Adrenal gland (tissue), 12 donors: ENCODE data around the gene ABCB6. TPM values are rescaled to one million over a fixed set of nuclear protein-coding genes. Genes with fewer than 3 reads are reported as not detected.
A peak's percentile ranks its signal among the peaks of the same experiment; 100 is the strongest.

Experiments used
- DNase-seq, 7 donors: peaks; one replicate each; pipeline ENCODE4 v3.0.0-alpha.2; 2019 to 2020
- H3K27ac ChIP-seq, 5 donors: fragments of 200-600 bp; sonication (generic) in 4 of 5; 1 replicate in 3 of 5; 2 replicates in 2 of 5; pipeline versions ENCODE4 v1.5.1 to v1.8.0; 2016 to 2020; ENCODE audit warnings: mild to moderate bottlenecking in 1 of 5
- H3K27me3 ChIP-seq: fragments of 200-600 bp; 2 replicates; pipeline ENCODE4 v1.8.0; 2021
- H3K36me3 ChIP-seq, 2 donors: fragments of 200-600 bp; replicated peaks in 1 of 2; 1 replicate in 1 of 2; 2 replicates in 1 of 2; pipeline versions ENCODE4 v1.5.1 to v1.8.0; 2018 to 2022
- H3K4me1 ChIP-seq, 2 donors: fragments of 200-600 bp; replicated peaks in 1 of 2; 1 replicate in 1 of 2; 2 replicates in 1 of 2; pipeline versions ENCODE4 v1.5.1 to v1.8.0; 2018 to 2021
- H3K4me3 ChIP-seq, 4 donors: fragments of 200-600 bp; sonication (generic) in 3 of 4; one replicate each; pipeline ENCODE4 v1.5.1; 2016 to 2018
- H3K9me3 ChIP-seq, 3 donors: fragments of 200-600 bp; sonication (generic) in 1 of 3; replicated peaks in 1 of 3; 1 replicate in 2 of 3; 2 replicates in 1 of 3; pipeline versions ENCODE4 v1.5.1 to v1.8.0; 2016 to 2021
- CTCF ChIP-seq, 6 experiments: fragments of 450-650 bp in 4 of 6; fragments of 200-600 bp in 2 of 6; sonication (generic) in 1 of 6; IDR thresholded peaks; 1 replicate in 5 of 6; 2 replicates in 1 of 6; pipeline versions ENCODE4 v1.5.1 to v1.8.0; 2016 to 2021; ENCODE audit warnings: antibody characterized with exemption in 6 of 6, mild to moderate bottlenecking in 2 of 6, moderate library complexity in 1 of 6
- POLR2A ChIP-seq, 2 donors: fragments of 450-650 bp; IDR thresholded peaks; one replicate each; pipeline ENCODE4 v1.6.1; 2017; ENCODE audit warnings: antibody characterized with exemption in 2 of 2, mild to moderate bottlenecking in 2 of 2, moderate library complexity in 1 of 2
- WGBS, 4 donors: extraction: QIAGEN DNeasy Blood & Tissue Kit in 2 of 4; methylation state at CpG; one replicate each; pipeline versions ENCODE4 v1.1.5 to v1.1.7; 2013 to 2017; 5-methylcytosine and 5-hydroxymethylcytosine counted together
- intact Hi-C, 2 donors: fragments of 100-400 bp; cut with DNase I; formaldehyde crosslinking; loops; one replicate each; pipeline versions ENCODE4 v1.14.1 to v1.15.0; 2022 to 2023
- polyA plus RNA-seq, 3 donors: library from polyadenylated mRNA; stranded (reverse); fragments of 200-250 nt in 2 of 3; fragments of 350-450 nt in 1 of 3; fragmentation: Illumina TruSeq in 1 of 3; extraction: RNeasy Lipid Tissue Mini Kit (QIAGEN cat#74804) in 1 of 3; gene quantifications; one replicate each; pipeline ENCODE4 v1.2.3, GENCODE V29; 2013 to 2014
- total RNA-seq, 9 donors: library from RNA; depleted of rRNA in 4 of 9; stranded (reverse); fragments of >200 nt in 4 of 9; fragments of 120-200 nt in 1 of 9; fragmentation: NEBNext Ultra II Directional in 1 of 9; extraction: Animal tissue kit (Norgen Biotek cat#: 25700) in 1 of 9; gene quantifications; one replicate each; pipeline versions ENCODE4 v1.1.0 to v1.2.4, GENCODE V29; 2013 to 2023
- donor health status: healthy with polysubstance abuse.
- donor health status: Bipolar disorder and iron deficiency.
- donor health status: DM: yes; HTN: yes; CAD: no.
- donor health status: DM: no; HTN: no; CAD: no.
- donor health status: DM: no; HTN: no; CAD: no.
- donor health status: DM: yes; HTN: yes; CAD: no.

ABCB6 gene
- total and polyA plus RNA-seq, 12 donors, result 10.1 to 85.1 (median 27.9) TPM

- no peak for DNase-seq
- H3K9me3 ChIP-seq, result no peaks in the 10 kb centered on the region
- intact Hi-C loops, result loop anchor here (5.0 to 10.0 kb wide), 2 partner anchors 52 to 134 kb away; partner anchors contain the start of gene ABCB6 (in 1 of the 2)
- 90 to 96% (median 93%) methylated on average over 5 to 6 of the region's 6 CpGs for WGBS, 4 donors
- H3K36me3 ChIP-seq, result no peaks in the 10 kb centered on the region
- no peak overlapping the region for H3K4me3 ChIP-seq
- H3K27ac ChIP-seq, result no peak overlapping the region
- peaks cover 7 to 9% of the 10 kb centered on the region in 2 donors for H3K4me1 ChIP-seq
- H3K27me3 ChIP-seq, result no peaks in the 10 kb centered on the region
- TF ChIP-seq POLR2A (IDR thresholded peaks at IDR 0.05) (no peak), CTCF (IDR thresholded peaks at IDR 0.05) (no peak)
Observed at GRCh38 chr2:219163156-219163555, 55.6 kb downstream of the ABCB6 start.

- Histone ChIP-seq H3K9me3 (no peaks in the 10 kb centered on the region), H3K4me1 (peaks cover 7 to 9% of the 10 kb centered on the region in 2 donors), H3K36me3 (peaks cover 0 to 12% of the 10 kb centered on the region in 2 donors), H3K4me3 (peak overlapping the region in 1 of 4 donors; percentile 73), H3K27ac (peak overlapping the region; percentile 83 to 96 (median 90)), H3K27me3 (no peaks in the 10 kb centered on the region)
- intact Hi-C loops, result loop anchor here (5.0 to 10.0 kb wide), 2 partner anchors 54 to 136 kb away; partner anchors contain the start of gene ABCB6 (in 1 of the 2)
- 70 to 76% (median 73%) methylated on average over 4 of the region's 4 CpGs for WGBS, 4 donors
- no peak for DNase-seq
- TF ChIP-seq CTCF (IDR thresholded peaks at IDR 0.05) (no peak), POLR2A (IDR thresholded peaks at IDR 0.05) (no peak)
Observed at GRCh38 chr2:219161097-219161496, 57.7 kb downstream of the ABCB6 start.

- H3K4me1 ChIP-seq, result peaks cover 7 to 9% of the 10 kb centered on the region in 2 donors
Observed at GRCh38 chr2:219160186-219161017, 58.4 kb downstream of the ABCB6 start, which contains the start of gene NHEJ1. Gene NHEJ1 (minus strand): TSS chr2:219160815. CDS start chr2:219158362, 2,453 bp downstream.

More at GRCh38 chr2:219160186-219161017, 58.4 kb downstream of the ABCB6 start, which contains the start of gene NHEJ1:
- intact Hi-C loops, result loop anchor here (5.0 to 10.0 kb wide), 2 partner anchors 54 to 137 kb away; partner anchors contain the start of gene ABCB6 (in 1 of the 2)
- TF ChIP-seq POLR2A (IDR thresholded peaks at IDR 0.05) (peak; percentile 44 to 65), CTCF (IDR thresholded peaks at IDR 0.05) (peak; percentile 92 to 99 (median 96))
- Histone ChIP-seq H3K27me3 (no peaks in the 10 kb centered on the region), H3K9me3 (no peaks in the 10 kb centered on the region), H3K4me3 (peak within 1 kb of the TSS; percentile 33 to 73 (median 52)), H3K36me3 (peaks cover 0 to 17% of the 10 kb centered on the region in 2 donors), H3K27ac (peak within 1 kb of the TSS; percentile 83 to 96 (median 90))
- 0 to 1% (median 1%) methylated on average over 26 to 70 of the region's 70 CpGs for WGBS, 4 donors
- DNase-seq, result peak; percentile 97 to 99 (median 98)

Other genes starting within 250 kb of the ABCB6 start
- 1 to 10 TPM in 3 of 9 donors, under 1 TPM in 2, not detected in 4; 0.22 to 7.2 (median 1.2) TPM for gene FEV, start 233.8 kb downstream of the ABCB6 start, total RNA-seq
- 10 to 100 TPM in 1 of 3 donors, 1 to 10 TPM in 2; 3.5 to 16.5 (median 5.3) TPM for gene FEV, start 233.8 kb downstream of the ABCB6 start, polyA plus RNA-seq
- 1 to 10 TPM in 3 of 9 donors, under 1 TPM in 2, not detected in 4; 0.39 to 6.8 (median 2.1) TPM for gene CRYBA2, start 225.5 kb downstream of the ABCB6 start, total RNA-seq
- gene CRYBA2, start 225.5 kb downstream of the ABCB6 start, polyA plus RNA-seq, result 10 to 100 TPM in 1 of 3 donors, 1 to 10 TPM in 2; 1.6 to 26.6 (median 7.2) TPM
- gene CFAP65, start 177.4 kb downstream of the ABCB6 start, total RNA-seq, result under 1 TPM in 2 of 9 donors, not detected in 7; 0.04 to 0.06 TPM
- gene CFAP65, start 177.4 kb downstream of the ABCB6 start, polyA plus RNA-seq, result under 1 TPM; 0.05 to 0.16 (median 0.10) TPM
- gene IHH, start 158.0 kb downstream of the ABCB6 start, total RNA-seq, result under 1 TPM in 1 of 9 donors, not detected in 8; 0.11 TPM
- under 1 TPM in 1 of 3 donors, not detected in 2; 0.17 TPM for gene IHH, start 158.0 kb downstream of the ABCB6 start, polyA plus RNA-seq
- 10 to 100 TPM; 11.9 to 22.9 (median 17.8) TPM for gene NHEJ1, start 58.1 kb downstream of the ABCB6 start, total RNA-seq
- 10 to 100 TPM in 1 of 3 donors, 1 to 10 TPM in 2; 5.7 to 26.0 (median 7.1) TPM for gene NHEJ1, start 58.1 kb downstream of the ABCB6 start, polyA plus RNA-seq
- 1 to 10 TPM in 2 of 9 donors, under 1 TPM in 5, not detected in 2; 0.14 to 2.9 (median 0.83) TPM for gene SLC23A3, start 48.9 kb downstream of the ABCB6 start, total RNA-seq
- 1 to 10 TPM in 1 of 3 donors, under 1 TPM in 2; 0.11 to 4.3 (median 0.84) TPM for gene SLC23A3, start 48.9 kb downstream of the ABCB6 start, polyA plus RNA-seq
- 100 to 1,000 TPM in 6 of 9 donors, 10 to 100 TPM in 3; 32.6 to 137 (median 110) TPM for gene CNPPD1, start 42.0 kb downstream of the ABCB6 start, total RNA-seq
- 10 to 100 TPM; 46.9 to 62.7 (median 61.0) TPM for gene CNPPD1, start 42.0 kb downstream of the ABCB6 start, polyA plus RNA-seq
- gene RETREG2, start 40.7 kb downstream of the ABCB6 start, total RNA-seq, result 100 to 1,000 TPM in 5 of 9 donors, 10 to 100 TPM in 4; 63.3 to 159 (median 114) TPM
- gene RETREG2, start 40.7 kb downstream of the ABCB6 start, polyA plus RNA-seq, result 10 to 100 TPM; 30.1 to 63.3 (median 47.6) TPM
- gene ZFAND2B, start 12.2 kb downstream of the ABCB6 start, total RNA-seq, result 100 to 1,000 TPM in 1 of 9 donors, 10 to 100 TPM in 8; 28.7 to 156 (median 34.5) TPM
- 10 to 100 TPM; 24.7 to 85.5 (median 48.3) TPM for gene ZFAND2B, start 12.2 kb downstream of the ABCB6 start, polyA plus RNA-seq
- gene ATG9A, start 10.7 kb upstream of the ABCB6 start, total RNA-seq, result 10 to 100 TPM; 27.3 to 73.1 (median 57.8) TPM
- gene ATG9A, start 10.7 kb upstream of the ABCB6 start, polyA plus RNA-seq, result 10 to 100 TPM; 13.0 to 37.6 (median 26.5) TPM
- gene ANKZF1, start 10.8 kb upstream of the ABCB6 start, total RNA-seq, result 10 to 100 TPM; 11.5 to 60.1 (median 36.8) TPM
- gene ANKZF1, start 10.8 kb upstream of the ABCB6 start, polyA plus RNA-seq, result 10 to 100 TPM; 15.0 to 93.1 (median 50.4) TPM
- 10 to 100 TPM in 7 of 9 donors, 1 to 10 TPM in 2; 6.3 to 25.0 (median 14.2) TPM for gene GLB1L, start 26.5 kb upstream of the ABCB6 start, total RNA-seq
- gene GLB1L, start 26.5 kb upstream of the ABCB6 start, polyA plus RNA-seq, result 10 to 100 TPM; 12.6 to 18.1 (median 14.9) TPM
- gene STK16, start 26.5 kb upstream of the ABCB6 start, total RNA-seq, result 10 to 100 TPM; 19.2 to 55.8 (median 26.8) TPM
- gene STK16, start 26.5 kb upstream of the ABCB6 start, polyA plus RNA-seq, result 10 to 100 TPM; 24.7 to 27.1 (median 26.8) TPM
- under 1 TPM in 1 of 9 donors, not detected in 8; 0.14 TPM for gene TUBA4B, start 34.3 kb upstream of the ABCB6 start, total RNA-seq
- under 1 TPM in 1 of 3 donors, not detected in 2; 0.07 TPM for gene TUBA4B, start 34.3 kb upstream of the ABCB6 start, polyA plus RNA-seq
- gene TUBA4A, start 35.0 kb upstream of the ABCB6 start, total RNA-seq, result 100 to 1,000 TPM in 1 of 9 donors, 10 to 100 TPM in 8; 16.6 to 207 (median 26.4) TPM
- gene TUBA4A, start 35.0 kb upstream of the ABCB6 start, polyA plus RNA-seq, result 100 to 1,000 TPM in 1 of 3 donors, 10 to 100 TPM in 2; 13.4 to 741 (median 39.6) TPM
- gene DNAJB2, start 60.4 kb upstream of the ABCB6 start, total RNA-seq, result 100 to 1,000 TPM in 8 of 9 donors, 10 to 100 TPM in 1; 80.6 to 180 (median 134) TPM
- 100 to 1,000 TPM; 126 to 201 (median 145) TPM for gene DNAJB2, start 60.4 kb upstream of the ABCB6 start, polyA plus RNA-seq
- 100 to 1,000 TPM in 1 of 9 donors, 10 to 100 TPM in 2, 1 to 10 TPM in 4, under 1 TPM in 1, not detected in 1; 0.39 to 106 (median 8.9) TPM for gene PTPRN, start 90.4 kb upstream of the ABCB6 start, total RNA-seq
- gene PTPRN, start 90.4 kb upstream of the ABCB6 start, polyA plus RNA-seq, result 10 to 100 TPM in 2 of 3 donors, 1 to 10 TPM in 1; 8.5 to 45.3 (median 26.7) TPM
- gene RESP18, start 113.8 kb upstream of the ABCB6 start, total RNA-seq, result not detected
- gene RESP18, start 113.8 kb upstream of the ABCB6 start, polyA plus RNA-seq, result not detected
- 10 to 100 TPM; 33.5 to 59.2 (median 50.6) TPM for gene DNPEP, start 169.0 kb upstream of the ABCB6 start, total RNA-seq
- 100 to 1,000 TPM in 1 of 3 donors, 10 to 100 TPM in 2; 30.0 to 107 (median 93.9) TPM for gene DNPEP, start 169.0 kb upstream of the ABCB6 start, polyA plus RNA-seq
- 10 to 100 TPM in 3 of 9 donors, 1 to 10 TPM in 5, under 1 TPM in 1; 0.94 to 46.5 (median 7.9) TPM for gene DES, start 199.4 kb upstream of the ABCB6 start, total RNA-seq
- gene DES, start 199.4 kb upstream of the ABCB6 start, polyA plus RNA-seq, result 100 to 1,000 TPM in 1 of 3 donors, 10 to 100 TPM in 2; 58.4 to 283 (median 60.1) TPM
- 10 to 100 TPM in 1 of 9 donors, 1 to 10 TPM in 6, under 1 TPM in 2; 0.66 to 14.8 (median 4.1) TPM for gene SPEG, start 215.9 kb upstream of the ABCB6 start, total RNA-seq
- gene SPEG, start 215.9 kb upstream of the ABCB6 start, polyA plus RNA-seq, result 100 to 1,000 TPM in 1 of 3 donors, 10 to 100 TPM in 1, 1 to 10 TPM in 1; 4.3 to 178 (median 40.1) TPM